T47D (cell line): ENCODE data around the gene ARID4A.
"Not testable (repeated sequence)": the region's sequence is repeated elsewhere in the genome, so short reads cannot be mapped to it uniquely, and the experiment has no call there.

Experiments used
- DNase-seq, 2 experiments: peaks; one replicate each; pipeline versions ENCODE4 v3.0.0 to v3.0.0-alpha.2; 2011 to 2012; ENCODE audit warnings: low read depth in 1 of 2, low spot score in 1 of 2
- JUND ChIP-seq: IDR thresholded peaks from 2 replicates; pipeline ENCODE4 v1.6.1; 2012; ENCODE audit warnings: low read depth
- in situ Hi-C: cut with HindIII; loops from 2 replicates; pipeline ENCODE4 v1.10.0; 2016; ENCODE audit warnings: low sequenced_read_pairs, low pct_unique_long_range_greater_than_20kb

The ARID4A gene

DNA sequence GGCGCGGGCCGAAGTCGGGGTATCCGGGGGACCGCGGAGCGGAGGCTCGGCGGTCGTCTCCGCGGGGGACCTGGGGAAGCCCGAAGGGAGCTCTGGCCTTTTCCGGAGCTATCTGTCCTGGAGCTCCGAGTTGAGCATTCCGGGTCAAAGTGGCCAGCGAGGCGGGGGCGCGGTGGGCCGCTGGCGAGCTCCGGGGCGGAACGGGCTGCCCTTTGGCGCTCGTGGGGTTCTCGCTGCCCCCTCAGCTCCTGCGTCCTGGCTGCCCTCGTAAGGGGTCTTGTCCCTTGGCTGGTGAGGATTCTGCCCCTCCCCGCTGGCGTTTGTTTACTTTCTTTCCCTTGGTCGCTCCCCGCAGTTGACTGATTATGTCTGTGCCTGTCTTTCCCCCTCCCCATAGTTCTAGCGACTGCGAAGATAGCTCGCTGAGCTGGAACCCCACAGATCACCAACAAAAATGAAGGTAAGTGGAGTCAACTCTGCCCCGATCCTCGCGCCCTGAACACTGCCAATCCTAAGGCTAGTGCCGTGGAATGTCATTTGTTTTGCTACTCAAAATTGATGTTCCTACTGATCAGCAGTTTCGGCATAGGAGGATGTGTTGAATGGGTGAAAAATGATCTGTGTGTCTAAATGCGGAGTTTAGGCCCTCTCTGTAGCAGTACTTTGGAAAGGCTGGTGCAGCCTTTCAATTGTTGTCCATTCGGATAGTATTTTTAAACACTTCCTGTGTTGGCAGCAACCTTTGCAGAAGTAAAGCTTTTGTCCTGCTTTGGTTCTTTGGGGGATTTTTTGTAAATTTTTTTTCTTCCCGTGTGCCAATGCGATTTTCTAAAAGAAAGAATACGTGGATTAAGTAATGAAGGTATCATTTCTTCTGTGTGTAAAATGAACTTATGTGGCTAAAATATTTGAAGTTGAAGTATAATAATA is 1.3 kb downstream of the ARID4A start:
- in situ Hi-C loops, result no loop called here
- no peak for DNase-seq
- TF ChIP-seq JUND, result no peak

DNA sequence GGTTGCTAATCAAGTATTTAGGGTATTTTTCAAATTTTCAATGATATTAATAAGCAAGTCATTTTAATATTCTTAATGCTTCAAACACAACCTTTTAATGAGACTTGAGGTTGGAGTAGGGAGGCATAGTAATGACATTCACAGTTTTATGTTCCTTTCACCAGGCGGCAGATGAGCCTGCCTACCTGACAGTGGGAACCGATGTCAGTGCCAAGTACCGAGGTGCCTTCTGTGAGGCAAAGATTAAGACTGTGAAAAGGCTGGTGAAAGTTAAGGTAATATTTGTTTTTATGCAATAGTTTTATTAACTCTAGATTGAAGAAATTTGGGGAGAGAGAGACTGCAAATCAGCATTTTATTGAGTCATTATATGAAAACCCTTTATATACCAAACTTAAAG is 3.1 kb downstream of the ARID4A start:
- no peak for DNase-seq
- in situ Hi-C loops, result no loop called here
- no peak for TF ChIP-seq JUND

DNA sequence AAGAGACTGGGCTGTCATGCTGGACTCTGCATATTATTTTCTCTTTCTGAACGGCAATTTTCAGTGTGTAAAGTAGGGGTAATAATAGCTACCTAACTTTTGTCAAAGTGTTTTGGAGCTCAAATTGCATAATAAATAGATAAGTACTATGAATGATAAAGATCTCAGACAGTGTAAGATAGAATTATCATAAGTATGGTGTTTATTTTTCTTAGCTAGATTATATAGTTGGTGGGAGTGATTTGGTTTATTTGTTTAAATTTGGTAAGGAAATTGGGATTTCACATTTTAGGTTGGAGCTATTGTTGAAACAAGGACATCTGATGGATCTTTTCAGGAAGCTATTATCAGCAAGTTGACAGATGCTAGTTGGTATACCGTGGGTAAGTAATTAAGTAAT is 7.4 kb downstream of the ARID4A start:
- in situ Hi-C loops, result no loop called here
- TF ChIP-seq JUND, result no peak
- DNase-seq, result no peak

DNA sequence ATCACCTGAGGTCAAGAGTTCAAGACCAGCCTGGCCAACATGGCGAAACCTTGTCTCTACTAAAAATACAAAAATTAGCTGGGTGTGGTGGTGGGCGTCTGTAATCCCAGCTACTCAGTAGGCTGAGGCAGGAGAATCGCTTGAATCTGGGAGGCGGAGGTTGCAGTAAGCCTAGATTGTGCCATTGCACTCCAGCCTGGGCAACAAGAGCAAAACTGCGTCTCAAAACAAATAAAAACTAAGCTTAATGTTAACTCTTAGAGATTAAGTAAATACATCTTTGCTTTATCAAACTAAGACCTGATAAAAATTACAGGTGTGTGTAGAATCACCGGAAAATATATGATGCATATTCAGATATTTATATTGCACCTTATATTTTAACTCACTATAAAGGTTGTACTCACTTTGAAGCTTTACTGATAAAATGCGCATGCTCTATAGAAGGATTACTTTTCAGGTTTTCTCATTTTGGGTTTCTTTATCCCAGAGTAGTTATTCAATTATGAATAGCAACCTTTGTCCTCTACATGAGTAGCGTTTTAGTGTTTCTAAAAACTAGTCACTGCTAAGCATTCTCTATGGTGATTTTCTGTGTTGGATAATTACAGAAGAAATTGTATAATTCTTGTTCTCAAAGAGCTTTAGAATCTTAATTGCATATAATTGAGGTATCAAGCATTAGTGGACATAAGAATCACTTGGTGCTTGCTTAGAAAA is 9.4 kb downstream of the ARID4A start:
- DNase-seq, result no peak
- no peak for TF ChIP-seq JUND
- in situ Hi-C loops, result no loop called here

DNA sequence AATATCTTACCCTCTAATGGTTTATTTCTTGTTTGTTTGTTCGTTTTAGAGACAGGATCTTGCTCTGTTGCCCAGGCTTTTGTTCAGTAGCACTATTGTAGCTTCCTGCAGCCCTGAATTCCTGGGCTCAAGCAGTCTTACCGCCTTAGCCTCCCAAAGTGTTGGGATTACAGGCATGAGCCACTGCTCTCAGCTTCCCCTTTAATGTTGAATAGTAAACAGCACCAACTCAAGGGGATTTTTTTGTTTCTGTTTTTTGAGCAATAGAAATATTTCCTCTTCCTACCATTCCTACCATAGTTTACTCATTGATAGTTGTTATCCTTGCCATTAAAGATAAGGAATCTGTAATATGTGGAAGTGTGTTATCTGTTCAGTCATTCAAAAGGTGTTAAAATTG is 10.7 kb downstream of the ARID4A start:
- DNase-seq, result no peak
- in situ Hi-C loops, result no loop called here
- TF ChIP-seq JUND, result no peak

DNA sequence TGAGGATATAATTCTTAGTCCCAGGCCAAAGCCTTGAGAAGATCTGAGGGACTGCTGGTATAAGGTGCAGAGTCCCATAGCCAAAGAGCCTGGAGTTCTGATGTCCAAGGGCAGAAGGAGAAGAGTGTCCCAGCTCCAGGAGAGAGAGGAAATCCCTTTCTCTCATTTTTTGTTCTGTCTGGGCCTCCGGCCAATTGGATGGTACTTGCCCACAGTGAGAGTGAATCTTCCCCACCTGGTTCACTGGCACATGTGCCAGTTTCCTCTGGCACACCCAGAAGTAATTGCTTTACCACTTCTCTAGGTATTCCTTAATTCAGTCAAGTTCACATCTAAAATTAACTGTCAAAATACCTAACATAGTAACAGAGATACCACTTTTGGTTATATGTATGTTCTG is 15.3 kb downstream of the ARID4A start:
- no peak for TF ChIP-seq JUND
- no peak for DNase-seq
- in situ Hi-C loops, result no loop called here

DNA sequence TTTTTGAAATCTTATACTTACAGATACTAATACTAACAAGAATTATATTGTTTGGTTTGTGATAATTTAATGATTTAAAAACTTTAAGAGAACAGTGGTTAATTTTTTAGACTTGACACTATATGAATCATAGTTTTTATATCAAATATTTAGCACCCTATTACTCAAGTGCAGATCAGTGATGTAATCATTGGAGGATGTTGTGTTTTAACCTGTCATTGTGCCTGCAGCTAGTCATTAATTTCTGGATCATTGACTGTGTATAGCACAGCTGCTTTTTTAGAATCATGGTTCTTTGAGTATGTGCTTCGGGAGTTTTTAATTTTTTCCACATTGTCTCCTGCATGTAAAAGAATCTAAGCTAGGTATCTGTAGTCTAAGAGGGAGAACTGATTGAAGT is 17.3 kb downstream of the ARID4A start:
- in situ Hi-C loops, result no loop called here
- TF ChIP-seq JUND, result no peak
- DNase-seq, result no peak

DNA sequence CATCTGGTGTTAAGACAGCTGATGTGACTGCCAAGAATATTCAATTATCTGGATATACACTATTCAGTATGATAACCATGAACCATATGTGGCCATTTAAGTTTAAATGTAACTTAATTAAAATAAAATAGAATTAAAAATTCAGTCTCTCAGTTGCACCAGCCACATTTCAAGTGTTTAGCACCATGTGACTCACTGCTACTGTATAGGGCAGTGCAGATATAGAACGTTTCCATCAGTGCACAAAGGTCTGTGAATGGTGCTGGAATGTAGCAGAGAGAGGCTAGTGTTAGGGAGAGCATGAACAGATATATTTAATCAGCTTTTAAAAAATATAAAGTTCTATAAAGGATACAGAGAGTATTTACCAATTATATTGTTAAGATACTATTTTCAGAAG is 28.7 kb downstream of the ARID4A start:
- in situ Hi-C loops, result no loop called here
- no peak for DNase-seq
- no peak for TF ChIP-seq JUND

DNA sequence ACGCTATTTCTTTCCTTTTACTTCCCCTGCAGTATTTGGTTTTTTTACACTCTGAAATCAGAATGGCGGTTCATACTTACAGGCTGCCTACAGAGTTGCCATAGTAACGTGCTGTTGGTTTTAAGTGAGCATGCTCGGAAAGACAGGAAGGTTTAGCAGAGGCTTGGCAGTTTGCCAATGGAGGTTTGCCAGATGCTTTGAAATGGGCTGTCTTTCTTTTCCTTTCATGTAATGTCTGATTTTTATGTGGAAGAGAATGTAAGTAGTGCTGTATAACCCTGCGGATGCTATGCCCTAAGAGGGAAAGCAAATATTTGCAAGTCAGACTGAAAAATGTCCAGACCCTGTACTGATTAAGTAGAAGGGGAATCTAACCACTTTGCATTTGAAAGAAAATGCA is 32.8 kb downstream of the ARID4A start:
- in situ Hi-C loops, result no loop called here
- TF ChIP-seq JUND, result no peak
- DNase-seq, result peak in 1 of 2 experiments; percentile 61

DNA sequence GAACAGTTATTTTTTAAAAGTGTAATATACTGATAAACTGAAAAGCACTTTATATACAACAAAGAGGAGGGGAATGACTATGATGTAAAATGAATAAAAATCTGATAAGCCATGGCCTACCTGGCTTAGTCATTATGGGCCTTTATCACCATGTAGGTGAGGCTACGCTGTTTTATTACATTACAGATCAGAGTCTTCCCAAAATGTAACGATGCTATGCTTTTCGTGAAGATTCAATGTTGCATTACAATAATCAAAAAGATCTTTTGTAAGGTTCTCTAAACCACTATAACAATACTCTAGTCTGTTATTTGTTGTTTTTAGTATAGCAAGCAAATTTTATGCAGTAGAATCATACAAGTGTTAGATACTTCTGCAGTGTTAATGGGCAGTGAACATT is 34.2 kb downstream of the ARID4A start:
- DNase-seq, result no peak
- in situ Hi-C loops, result no loop called here
- TF ChIP-seq JUND, result no peak

DNA sequence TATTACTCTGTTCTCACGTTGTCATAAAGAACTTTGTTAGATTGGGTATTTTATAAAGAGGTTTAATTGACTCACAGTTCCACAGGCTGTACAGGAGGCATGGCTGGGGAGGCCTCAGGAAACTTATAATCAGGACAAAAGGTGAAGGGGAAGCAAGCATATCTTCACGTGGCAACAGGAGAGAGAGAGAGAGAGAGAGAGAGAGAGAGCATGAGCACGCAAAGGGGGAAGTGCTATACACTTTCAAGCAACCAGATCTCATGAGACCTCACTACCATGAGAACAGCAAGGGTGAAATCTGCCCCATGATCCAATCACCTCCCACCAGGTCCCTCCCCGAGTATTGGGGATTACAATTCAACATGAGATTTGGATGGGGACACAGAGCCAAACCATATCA is 41.3 kb downstream of the ARID4A start:
- DNase-seq, in situ Hi-C loops: not testable (repeated sequence)

DNA sequence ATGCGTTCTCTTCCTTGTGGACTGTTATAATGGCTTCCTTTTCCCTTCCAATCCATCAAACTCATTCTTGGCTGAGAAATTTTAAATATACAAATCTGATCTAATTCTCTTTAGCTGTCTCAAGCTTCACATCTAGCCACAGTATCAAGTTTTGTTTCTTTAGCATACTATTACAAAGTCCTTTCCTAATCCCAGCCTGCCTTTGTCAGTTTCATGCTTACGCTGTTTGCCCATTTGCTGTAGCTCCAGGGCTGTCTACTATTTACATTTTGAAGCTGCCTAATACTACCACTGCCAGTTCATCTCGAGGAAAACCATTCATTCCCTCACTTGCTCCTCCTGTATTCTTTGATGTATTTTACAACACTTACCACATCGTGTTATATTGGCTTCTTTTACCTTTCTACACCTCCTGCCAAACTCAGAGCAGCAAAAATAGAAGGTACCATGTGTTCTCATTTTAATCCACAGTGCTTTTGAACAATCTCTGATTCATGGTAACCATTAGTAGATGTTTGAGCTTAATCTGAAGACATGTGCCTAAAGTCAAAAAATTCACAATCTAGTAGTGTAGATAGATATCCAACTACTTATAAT is 42.9 kb downstream of the ARID4A start:
- TF ChIP-seq JUND, result no peak
- in situ Hi-C loops, result no loop called here
- DNase-seq, result peak in 1 of 2 experiments; percentile 9

DNA sequence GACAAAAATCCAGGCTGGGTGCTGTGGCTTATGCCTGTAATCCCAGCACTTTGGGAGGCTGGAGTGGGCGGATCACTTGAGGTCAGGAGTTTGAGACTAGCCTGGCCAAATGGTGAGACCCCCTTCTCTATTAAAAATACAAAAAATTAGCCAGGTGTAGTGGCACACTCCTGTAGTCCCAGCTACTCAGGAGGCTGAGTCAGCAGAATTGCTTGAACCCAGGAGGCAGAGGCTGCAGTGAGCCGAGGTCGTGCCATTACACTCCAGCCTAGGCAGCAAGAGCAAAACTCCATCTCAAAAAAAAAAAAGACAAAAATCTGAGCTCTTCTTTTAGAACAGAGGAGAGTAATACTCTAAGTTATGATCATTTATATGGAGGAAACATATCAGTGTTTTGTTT is 45.2 kb downstream of the ARID4A start:
- DNase-seq, in situ Hi-C loops: not testable (repeated sequence)
